ENCODE data around the gene EIF4E2.
"Not testable (repeated sequence)": the region's sequence is repeated elsewhere in the genome, so short reads cannot be mapped to it uniquely, and the experiment has no call there.

The EIF4E2 gene

GRCh38 chr2:232530626-232531260 is 19.7 kb upstream of the EIF4E2 start:
- H3K79me2 ChIP-seq, result no peaks in the 10 kb centered on the region
- no peaks in the 10 kb centered on the region for H3K4me1 ChIP-seq
- H3K4me2 ChIP-seq (ENCODE audit: low read length), result no peak overlapping the region
- H3K36me3 ChIP-seq (ENCODE audit: control insufficient read depth, insufficient read depth, low read length), result no peaks in the 10 kb centered on the region
- TF ChIP-seq CTCF (IDR thresholded peaks at IDR 0.05), result no peak
- H3K27ac ChIP-seq, result no peak overlapping the region
- no peaks in the 10 kb centered on the region for H3K27me3 ChIP-seq (ENCODE audit: control insufficient read depth, insufficient read depth, low read length)
- H3K9ac ChIP-seq, result no peak overlapping the region
- no peak overlapping the region for H2AFZ ChIP-seq
- no peak overlapping the region for H3K4me3 ChIP-seq (ENCODE audit: low read depth, low read length)
- H3K9me3 ChIP-seq (ENCODE audit: control insufficient read depth, low read length), result no peaks in the 10 kb centered on the region

DNA sequence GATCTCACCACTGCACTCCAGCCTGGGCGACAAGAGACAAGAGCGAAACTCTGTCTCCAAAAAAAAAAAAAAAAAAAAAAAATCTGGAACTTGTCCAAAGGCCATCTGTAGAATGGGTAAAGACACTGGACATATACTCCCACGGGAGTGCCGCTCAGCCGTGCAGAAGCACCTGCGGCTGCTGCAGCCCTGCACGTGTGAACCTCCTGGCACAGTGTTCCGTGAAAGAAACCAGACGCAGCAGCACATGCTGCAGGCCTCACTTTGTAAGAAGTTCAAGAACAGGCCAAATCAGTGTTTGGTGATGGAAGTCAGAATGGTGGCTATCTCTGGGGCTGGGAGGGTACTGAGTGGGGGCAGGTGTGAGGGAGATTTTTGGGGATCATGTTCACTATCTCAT is 18.1 kb upstream of the EIF4E2 start:
- Histone ChIP-seq H3K4me3 (ENCODE audit: low read depth, low read length) (no peak overlapping the region), H3K4me1 (no peaks in the 10 kb centered on the region), H3K4me2 (ENCODE audit: low read length) (no peak overlapping the region), H3K27me3 (ENCODE audit: control insufficient read depth, insufficient read depth, low read length) (no peaks in the 10 kb centered on the region), H2AFZ (no peak overlapping the region), H3K9ac (no peak overlapping the region), H3K9me3 (ENCODE audit: control insufficient read depth, low read length) (no peaks in the 10 kb centered on the region), H3K79me2 (no peaks in the 10 kb centered on the region), H3K27ac (no peak overlapping the region), H3K36me3 (ENCODE audit: control insufficient read depth, insufficient read depth, low read length) (no peaks in the 10 kb centered on the region)
- no peak for TF ChIP-seq CTCF (IDR thresholded peaks at IDR 0.05)

- H2AFZ ChIP-seq; H3K27ac ChIP-seq; H3K27me3 ChIP-seq (ENCODE audit: control insufficient read depth, insufficient read depth, low read length); H3K4me3 ChIP-seq (ENCODE audit: low read depth, low read length); H3K4me1 ChIP-seq; H3K36me3 ChIP-seq (ENCODE audit: control insufficient read depth, insufficient read depth, low read length); H3K9me3 ChIP-seq (ENCODE audit: control insufficient read depth, low read length); H3K9ac ChIP-seq; H3K4me2 ChIP-seq (ENCODE audit: low read length); H3K79me2 ChIP-seq: not testable (repeated sequence)
These were observed 17.7 kb upstream of the EIF4E2 start for GRCh38 chr2:232532821-232533220.

- H3K4me1 ChIP-seq, result no peaks in the 10 kb centered on the region
- H3K27me3 ChIP-seq (ENCODE audit: control insufficient read depth, insufficient read depth, low read length), result no peaks in the 10 kb centered on the region
- H2AFZ ChIP-seq, result no peak overlapping the region
- no peak for TF ChIP-seq CTCF (IDR thresholded peaks at IDR 0.05)
- H3K9me3 ChIP-seq (ENCODE audit: control insufficient read depth, low read length), result no peaks in the 10 kb centered on the region
- no peak overlapping the region for H3K4me3 ChIP-seq (ENCODE audit: low read depth, low read length)
- no peak overlapping the region for H3K9ac ChIP-seq
- H3K36me3 ChIP-seq (ENCODE audit: control insufficient read depth, insufficient read depth, low read length), result no peaks in the 10 kb centered on the region
- no peak overlapping the region for H3K27ac ChIP-seq
- H3K79me2 ChIP-seq, result no peaks in the 10 kb centered on the region
- H3K4me2 ChIP-seq (ENCODE audit: low read length), result no peak overlapping the region
These were observed 16.4 kb upstream of the EIF4E2 start for GRCh38 chr2:232533944-232534710.

DNA sequence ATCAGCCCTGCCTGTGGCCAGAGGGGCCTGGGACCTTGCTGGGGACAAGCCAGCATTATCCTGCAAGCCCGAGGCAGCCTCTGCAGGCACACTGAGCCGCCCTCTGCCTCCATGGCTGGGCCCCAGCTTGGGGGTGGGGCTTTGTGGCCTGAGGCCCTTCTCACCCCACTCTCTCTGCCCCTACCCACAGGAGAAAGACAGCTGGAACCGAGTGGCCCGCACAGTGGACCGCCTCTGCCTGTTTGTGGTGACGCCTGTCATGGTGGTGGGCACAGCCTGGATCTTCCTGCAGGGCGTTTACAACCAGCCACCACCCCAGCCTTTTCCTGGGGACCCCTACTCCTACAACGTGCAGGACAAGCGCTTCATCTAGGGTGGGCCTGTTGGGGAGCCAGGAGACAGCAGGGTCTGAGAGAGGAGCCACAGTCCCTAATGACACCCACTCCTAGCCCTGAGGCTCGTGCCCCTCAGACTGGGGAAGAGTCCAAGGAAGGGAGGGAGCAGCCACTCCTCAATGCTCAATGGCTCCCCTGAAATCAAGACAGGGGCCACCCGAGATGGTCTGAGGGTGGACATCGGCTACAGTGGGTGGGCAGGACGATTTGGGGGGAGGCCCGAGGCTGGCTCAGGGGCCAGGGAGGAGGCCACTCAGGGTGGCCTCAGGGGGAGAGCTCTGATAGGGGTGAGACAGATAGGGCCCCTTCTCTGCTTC is 15.4 kb upstream of the EIF4E2 start:
- Histone ChIP-seq H2AFZ (no peak overlapping the region), H3K79me2 (no peaks in the 10 kb centered on the region), H3K27ac (no peak overlapping the region), H3K9me3 (ENCODE audit: control insufficient read depth, low read length) (no peaks in the 10 kb centered on the region), H3K36me3 (ENCODE audit: control insufficient read depth, insufficient read depth, low read length) (no peaks in the 10 kb centered on the region), H3K4me2 (ENCODE audit: low read length) (no peak overlapping the region), H3K4me3 (ENCODE audit: low read depth, low read length) (no peak overlapping the region), H3K27me3 (ENCODE audit: control insufficient read depth, insufficient read depth, low read length) (no peaks in the 10 kb centered on the region), H3K4me1 (no peaks in the 10 kb centered on the region), H3K9ac (no peak overlapping the region)
- no peak for TF ChIP-seq CTCF (IDR thresholded peaks at IDR 0.05)

Data from parathyroid adenoma (tissue), 2 donors.